GM23338 (cell line): Measurements from ENCODE around the gene NT5C2. TPM values are rescaled to one million over a fixed set of nuclear protein-coding genes. Genes with fewer than 3 reads are reported as not detected.

Experiments
- ATAC-seq: fragments of 200-7000 bp; cut with Tn5 transposase; 3 replicates; pipeline ENCODE4 v1.9.1; 2020
- DNase-seq: peaks from one replicate; pipeline ENCODE4 v3.0.0-alpha.2; 2015; ENCODE audit warnings: low spot score
- H2AFZ ChIP-seq: fragments of 200-600 bp; sonication (generic); 2 replicates; pipeline ENCODE4 v1.8.0; 2016; ENCODE audit warnings: antibody characterized with exemption, mild to moderate bottlenecking, moderate library complexity
- H3F3A ChIP-seq: fragments of 200-600 bp; sonication (generic); replicated peaks from 2 replicates; pipeline ENCODE4 v1.8.0; 2017; ENCODE audit warnings: antibody characterized with exemption, mixed run types, low read depth
- H3K27ac ChIP-seq: fragments of 200-600 bp; sonication (generic); 2 replicates; pipeline ENCODE4 v1.6.1; 2016; ENCODE audit warnings: low read depth
- H3K27me3 ChIP-seq: fragments of 200-600 bp; sonication (generic); 2 replicates; pipeline ENCODE4 v1.8.0; 2016; ENCODE audit warnings: mild to moderate bottlenecking, mixed run types, moderate library complexity; ENCODE audit not compliant: insufficient read depth
- H3K36me3 ChIP-seq: fragments of 200-600 bp; sonication (generic); 2 replicates; pipeline ENCODE4 v1.8.0; 2016; ENCODE audit warnings: mild to moderate bottlenecking; ENCODE audit not compliant: insufficient read depth
- H3K4me1 ChIP-seq: fragments of 200-600 bp; sonication (generic); 2 replicates; pipeline ENCODE4 v1.8.0; 2016; ENCODE audit warnings: mild to moderate bottlenecking, moderate library complexity; ENCODE audit not compliant: insufficient read depth
- H3K4me2 ChIP-seq: fragments of 200-600 bp; sonication (generic); 2 replicates; pipeline ENCODE4 v1.7.1; 2017; ENCODE audit warnings: mixed run types
- H3K4me3 ChIP-seq: fragments of 200-600 bp; sonication (generic); 2 replicates; pipeline ENCODE4 v1.6.1; 2016; ENCODE audit warnings: mixed run types
- H3K79me2 ChIP-seq: fragments of 200-600 bp; sonication (generic); replicated peaks from 2 replicates; pipeline ENCODE4 v1.8.0; 2017; ENCODE audit warnings: mild to moderate bottlenecking; ENCODE audit not compliant: insufficient read depth
- H3K9me2 ChIP-seq: fragments of 200-600 bp; sonication (generic); 2 replicates; pipeline ENCODE4 v1.8.0; 2017; ENCODE audit not compliant: insufficient read depth
- H4K20me1 ChIP-seq: fragments of 200-600 bp; sonication (generic); replicated peaks from 2 replicates; pipeline ENCODE4 v1.8.0; 2017; ENCODE audit warnings: mild to moderate bottlenecking; ENCODE audit not compliant: insufficient read depth
- H3K27ac Mint-ChIP-seq: 2 replicates; pipeline ENCODE4 v1.8.0; 2020; ENCODE audit warnings: inconsistent platforms, mild to moderate bottlenecking, moderate library complexity, mixed read lengths
- H3K27me3 Mint-ChIP-seq: 3 replicates; pipeline ENCODE4 v1.8.0; 2022; ENCODE audit warnings: low read depth, mild to moderate bottlenecking, moderate library complexity, mixed read lengths, inconsistent platforms; ENCODE audit not compliant: insufficient read depth, poor library complexity
- H3K36me3 Mint-ChIP-seq: 3 replicates; pipeline ENCODE4 v1.8.0; 2021; ENCODE audit warnings: low read depth, mild to moderate bottlenecking, inconsistent platforms, moderate library complexity, mixed read lengths
- H3K4me1 Mint-ChIP-seq: 3 replicates; pipeline ENCODE4 v1.8.0; 2020; ENCODE audit warnings: mild to moderate bottlenecking, inconsistent platforms, mixed read lengths
- H3K4me3 Mint-ChIP-seq: 3 replicates; pipeline ENCODE4 v1.8.0; 2021; ENCODE audit warnings: moderate library complexity, mild to moderate bottlenecking, inconsistent platforms, mixed read lengths
- H3K9me3 Mint-ChIP-seq: 3 replicates; pipeline ENCODE4 v1.8.0; 2020; ENCODE audit warnings: moderate library complexity, mild to moderate bottlenecking, inconsistent platforms, mixed read lengths
- CREB1 ChIP-seq: fragments of 250-450 bp; sonication (Bioruptor Pico); IDR thresholded peaks from 2 replicates; pipeline ENCODE4 v1.5.0; 2020; ENCODE audit warnings: low read depth, mild to moderate bottlenecking, moderate library complexity
- EZH2 ChIP-seq: fragments of 200-600 bp; sonication (generic); IDR thresholded peaks from one replicate; pipeline ENCODE4 v1.8.0; 2017; ENCODE audit warnings: antibody characterized with exemption, mild to moderate bottlenecking, low read depth; ENCODE audit not compliant: unreplicated experiment
- NANOG ChIP-seq: IDR thresholded peaks from 2 replicates; pipeline ENCODE4 v1.6.1; 2016; ENCODE audit warnings: antibody characterized with exemption, borderline replicate concordance
- POLR2AphosphoS5 ChIP-seq: IDR thresholded peaks from 2 replicates; pipeline ENCODE4 v1.6.1; 2016; ENCODE audit warnings: antibody characterized with exemption, low read depth
- STAT1 ChIP-seq: IDR thresholded peaks from one replicate; pipeline ENCODE4 v1.6.1; 2016; ENCODE audit warnings: antibody characterized with exemption; ENCODE audit not compliant: unreplicated experiment
- ZNF114 ChIP-seq: fragments of 250-450 bp; sonication (Bioruptor Pico); IDR thresholded peaks from 2 replicates; pipeline ENCODE4 v1.5.0; 2020; ENCODE audit warnings: mild to moderate bottlenecking, moderate library complexity
- ZNF331 ChIP-seq: fragments of 250-450 bp; sonication (Bioruptor Pico); IDR thresholded peaks from 2 replicates; pipeline ENCODE4 v1.5.0; 2020; ENCODE audit warnings: low read depth, mild to moderate bottlenecking, moderate library complexity
- polyA plus RNA-seq: library from polyadenylated mRNA; unstranded; fragments of >200 nt; fragmentation: Nextera tagmentation; extraction: Ambion mirVana; gene quantifications from 2 replicates; pipeline ENCODE4 v1.2.1, GENCODE V29; 2016
- total RNA-seq: library from RNA; depleted of rRNA; stranded (reverse); fragments of >200 nt; shearing (Covaris generic); gene quantifications from 2 replicates; pipeline ENCODE4 v1.2.3, GENCODE V29; 2014
- TF ChIP-seq, protein P1 (sequence below): IDR thresholded peaks from 2 replicates; pipeline ENCODE4 v1.6.1; 2016; ENCODE audit warnings: antibody characterized with exemption
- TF ChIP-seq, protein P2 (sequence below), 2 experiments: fragments of 200-600 bp in 1 of 2; sonication (generic) in 1 of 2; conservative IDR thresholded peaks; 2 replicates each; pipeline versions ENCODE4 v1.5.1 to v1.6.1; 2016 to 2017; ENCODE audit warnings: antibody characterized with exemption in 2 of 2, low read depth in 2 of 2, mild to moderate bottlenecking in 2 of 2, moderate library complexity in 1 of 2
- TF ChIP-seq, protein P3 (sequence below): IDR thresholded peaks from one replicate; pipeline ENCODE4 v1.6.1; 2018; ENCODE audit warnings: antibody characterized with exemption; ENCODE audit not compliant: unreplicated experiment

Gene NT5C2
- total and polyA plus RNA-seq, 2 experiments from 2014 or later: 33.9 to 85.4 TPM

DNA sequence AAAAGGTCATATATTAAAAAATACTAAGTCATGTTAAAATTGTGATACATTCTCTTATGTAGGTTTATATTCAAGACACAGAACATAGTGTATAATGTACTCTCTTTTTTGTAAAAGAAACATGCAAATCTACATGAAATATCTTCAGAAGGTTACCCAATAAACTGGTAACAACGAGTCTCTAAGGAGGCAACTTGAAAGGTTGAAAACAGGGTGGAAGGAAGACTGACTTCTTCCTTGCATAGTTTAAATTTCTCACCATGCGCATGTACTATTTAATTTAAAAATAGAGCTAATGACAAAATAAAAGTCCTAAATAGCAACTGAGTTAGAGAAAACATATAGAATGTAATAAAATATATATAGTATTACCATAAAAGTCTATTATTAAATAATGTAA, 132.5 kb downstream of the NT5C2 start (continued):
- TF ChIP-seq, protein P1, sequence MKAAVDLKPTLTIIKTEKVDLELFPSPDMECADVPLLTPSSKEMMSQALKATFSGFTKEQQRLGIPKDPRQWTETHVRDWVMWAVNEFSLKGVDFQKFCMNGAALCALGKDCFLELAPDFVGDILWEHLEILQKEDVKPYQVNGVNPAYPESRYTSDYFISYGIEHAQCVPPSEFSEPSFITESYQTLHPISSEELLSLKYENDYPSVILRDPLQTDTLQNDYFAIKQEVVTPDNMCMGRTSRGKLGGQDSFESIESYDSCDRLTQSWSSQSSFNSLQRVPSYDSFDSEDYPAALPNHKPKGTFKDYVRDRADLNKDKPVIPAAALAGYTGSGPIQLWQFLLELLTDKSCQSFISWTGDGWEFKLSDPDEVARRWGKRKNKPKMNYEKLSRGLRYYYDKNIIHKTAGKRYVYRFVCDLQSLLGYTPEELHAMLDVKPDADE: no peak
- TF ChIP-seq, protein P2, sequence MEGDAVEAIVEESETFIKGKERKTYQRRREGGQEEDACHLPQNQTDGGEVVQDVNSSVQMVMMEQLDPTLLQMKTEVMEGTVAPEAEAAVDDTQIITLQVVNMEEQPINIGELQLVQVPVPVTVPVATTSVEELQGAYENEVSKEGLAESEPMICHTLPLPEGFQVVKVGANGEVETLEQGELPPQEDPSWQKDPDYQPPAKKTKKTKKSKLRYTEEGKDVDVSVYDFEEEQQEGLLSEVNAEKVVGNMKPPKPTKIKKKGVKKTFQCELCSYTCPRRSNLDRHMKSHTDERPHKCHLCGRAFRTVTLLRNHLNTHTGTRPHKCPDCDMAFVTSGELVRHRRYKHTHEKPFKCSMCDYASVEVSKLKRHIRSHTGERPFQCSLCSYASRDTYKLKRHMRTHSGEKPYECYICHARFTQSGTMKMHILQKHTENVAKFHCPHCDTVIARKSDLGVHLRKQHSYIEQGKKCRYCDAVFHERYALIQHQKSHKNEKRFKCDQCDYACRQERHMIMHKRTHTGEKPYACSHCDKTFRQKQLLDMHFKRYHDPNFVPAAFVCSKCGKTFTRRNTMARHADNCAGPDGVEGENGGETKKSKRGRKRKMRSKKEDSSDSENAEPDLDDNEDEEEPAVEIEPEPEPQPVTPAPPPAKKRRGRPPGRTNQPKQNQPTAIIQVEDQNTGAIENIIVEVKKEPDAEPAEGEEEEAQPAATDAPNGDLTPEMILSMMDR (conservative IDR thresholded peaks at IDR 0.05; ENCODE audit: low read depth in 2 of 2): no peak
- no peak for TF ChIP-seq ZNF331 (CRISPR knock-in tag)
- no peak for TF ChIP-seq POLR2AphosphoS5
- TF ChIP-seq ZNF114: no peak

DNA sequence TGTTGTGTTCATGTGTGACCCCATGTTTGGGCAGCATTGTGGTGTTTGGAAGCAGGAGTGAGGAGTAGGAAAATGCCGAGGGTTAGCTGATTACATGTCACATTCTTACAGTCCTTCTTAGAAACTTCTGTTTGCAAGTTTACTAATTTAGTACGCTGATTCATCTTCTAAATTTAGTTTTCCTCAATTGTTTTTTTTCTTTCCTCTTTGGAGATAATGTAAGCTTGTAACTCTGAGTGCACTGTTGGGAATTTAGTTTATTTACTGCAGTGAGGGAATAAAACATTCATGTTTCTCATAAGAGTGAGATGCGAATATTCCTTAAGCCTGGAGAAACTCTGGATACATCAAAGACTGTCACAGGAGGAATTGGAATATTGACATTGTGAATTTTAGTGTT, 135.0 kb downstream of the NT5C2 start:
- Mint-ChIP-seq H3K27ac (no peak overlapping the region), H3K4me3 (no peak overlapping the region), H3K27me3 (peaks cover 4% of the 10 kb centered on the region), H3K4me1 (peaks cover 13% of the 10 kb centered on the region), H3K9me3 (no peaks in the 10 kb centered on the region), H3K36me3 (no peaks in the 10 kb centered on the region)
- Histone ChIP-seq H3K4me3 (no peak overlapping the region), H3K27ac (no peak overlapping the region), H3K4me2 (no peak overlapping the region), H2AFZ (no peak overlapping the region), H4K20me1 (no peaks in the 10 kb centered on the region), H3K79me2 (no peaks in the 10 kb centered on the region), H3F3A (no peaks in the 10 kb centered on the region), H3K36me3 (no peaks in the 10 kb centered on the region), H3K4me1 (peaks cover 5% of the 10 kb centered on the region), H3K9me2 (no peaks in the 10 kb centered on the region), H3K27me3 (no peaks in the 10 kb centered on the region)
- TF ChIP-seq ZNF114 (no peak), STAT1 (no peak), NANOG (no peak), ZNF331 (CRISPR knock-in tag) (no peak), CREB1 (CRISPR knock-in tag) (no peak), POLR2AphosphoS5 (no peak), EZH2 (no peak)
- TF ChIP-seq, protein P1: no peak
- TF ChIP-seq, protein P2 (conservative IDR thresholded peaks at IDR 0.05; ENCODE audit: low read depth in 2 of 2): no peak
- TF ChIP-seq, protein P3, sequence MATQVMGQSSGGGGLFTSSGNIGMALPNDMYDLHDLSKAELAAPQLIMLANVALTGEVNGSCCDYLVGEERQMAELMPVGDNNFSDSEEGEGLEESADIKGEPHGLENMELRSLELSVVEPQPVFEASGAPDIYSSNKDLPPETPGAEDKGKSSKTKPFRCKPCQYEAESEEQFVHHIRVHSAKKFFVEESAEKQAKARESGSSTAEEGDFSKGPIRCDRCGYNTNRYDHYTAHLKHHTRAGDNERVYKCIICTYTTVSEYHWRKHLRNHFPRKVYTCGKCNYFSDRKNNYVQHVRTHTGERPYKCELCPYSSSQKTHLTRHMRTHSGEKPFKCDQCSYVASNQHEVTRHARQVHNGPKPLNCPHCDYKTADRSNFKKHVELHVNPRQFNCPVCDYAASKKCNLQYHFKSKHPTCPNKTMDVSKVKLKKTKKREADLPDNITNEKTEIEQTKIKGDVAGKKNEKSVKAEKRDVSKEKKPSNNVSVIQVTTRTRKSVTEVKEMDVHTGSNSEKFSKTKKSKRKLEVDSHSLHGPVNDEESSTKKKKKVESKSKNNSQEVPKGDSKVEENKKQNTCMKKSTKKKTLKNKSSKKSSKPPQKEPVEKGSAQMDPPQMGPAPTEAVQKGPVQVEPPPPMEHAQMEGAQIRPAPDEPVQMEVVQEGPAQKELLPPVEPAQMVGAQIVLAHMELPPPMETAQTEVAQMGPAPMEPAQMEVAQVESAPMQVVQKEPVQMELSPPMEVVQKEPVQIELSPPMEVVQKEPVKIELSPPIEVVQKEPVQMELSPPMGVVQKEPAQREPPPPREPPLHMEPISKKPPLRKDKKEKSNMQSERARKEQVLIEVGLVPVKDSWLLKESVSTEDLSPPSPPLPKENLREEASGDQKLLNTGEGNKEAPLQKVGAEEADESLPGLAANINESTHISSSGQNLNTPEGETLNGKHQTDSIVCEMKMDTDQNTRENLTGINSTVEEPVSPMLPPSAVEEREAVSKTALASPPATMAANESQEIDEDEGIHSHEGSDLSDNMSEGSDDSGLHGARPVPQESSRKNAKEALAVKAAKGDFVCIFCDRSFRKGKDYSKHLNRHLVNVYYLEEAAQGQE: no peak
- ATAC-seq: no peak
- DNase-seq: no peak
